A673 (cell line): ENCODE data around the gene SNRPA1. TPM values are rescaled to one million over a fixed set of nuclear protein-coding genes. Genes with fewer than 3 reads are reported as not detected.
"Not testable (repeated sequence)": the region's sequence is repeated elsewhere in the genome, so short reads cannot be mapped to it uniquely, and the experiment has no call there.

ENCODE experiments used
- BruUV-seq: library from RNA; stranded (reverse); fragments of 400-500 nt; replicated peaks from 2 replicates; lab custom pipeline; 2021; lab: Mats Ljungman, UMichigan
- CTCF ChIA-PET: fragments of 300-600 bp; sonication (Branson Sonifier 250); formaldehyde crosslinking; loops from one replicate; lab custom pipeline; 2022; ENCODE audit warnings: antibody characterized with exemption; lab: Charles Lee
- POLR2A ChIA-PET: fragments of 300-600 bp; sonication (Branson Sonifier 250); formaldehyde crosslinking; loops from one replicate; lab custom pipeline; 2022; ENCODE audit warnings: antibody characterized with exemption; ENCODE audit not compliant: low non-redundant PET; lab: Charles Lee
- DNase-seq: peaks from one replicate; pipeline ENCODE4 v3.0.0-alpha.2; 2015; ENCODE audit warnings: low spot score
- H3K27ac ChIP-seq: fragments of 200-600 bp; sonication (generic); 2 replicates; pipeline ENCODE4 v1.5.1; 2016; ENCODE audit warnings: mixed run types, low read depth, mild to moderate bottlenecking, mixed read lengths, antibody characterized with exemption, low read length; ENCODE audit not compliant: poor library complexity, severe bottlenecking
- H3K27me3 ChIP-seq: fragments of 200-600 bp; sonication (generic); replicated peaks from 2 replicates; pipeline ENCODE4 v1.6.1; 2017; ENCODE audit warnings: mixed run types, low read depth, mild to moderate bottlenecking, mixed read lengths, antibody characterized with exemption, low read length; ENCODE audit not compliant: insufficient read depth, poor library complexity
- H3K36me3 ChIP-seq: fragments of 200-600 bp; sonication (generic); 2 replicates; pipeline ENCODE4 v1.6.1; 2016; ENCODE audit warnings: mixed run types, mild to moderate bottlenecking, mixed read lengths, antibody characterized with exemption, low read length; ENCODE audit not compliant: insufficient read depth, poor library complexity, severe bottlenecking
- H3K4me1 ChIP-seq: fragments of 200-600 bp; sonication (generic); 2 replicates; pipeline ENCODE4 v1.6.1; 2017; ENCODE audit warnings: mixed run types, mild to moderate bottlenecking, mixed read lengths, antibody characterized with exemption, low read length; ENCODE audit not compliant: insufficient read depth, poor library complexity, severe bottlenecking
- H3K4me3 ChIP-seq: fragments of 200-600 bp; sonication (generic); 2 replicates; pipeline ENCODE4 v1.5.1; 2016; ENCODE audit warnings: low read depth, mixed run types, mild to moderate bottlenecking, mixed read lengths, low read length; ENCODE audit not compliant: poor library complexity, severe bottlenecking
- H3K9me3 ChIP-seq: fragments of 200-600 bp; sonication (generic); 2 replicates; pipeline ENCODE4 v1.6.1; 2016; ENCODE audit warnings: mixed run types, low read depth, mild to moderate bottlenecking, mixed read lengths, antibody characterized with exemption, low read length; ENCODE audit not compliant: poor library complexity, severe bottlenecking
- EZH2 ChIP-seq: fragments of 200-600 bp; sonication (generic); IDR thresholded peaks from 2 replicates; pipeline ENCODE4 v1.6.1; 2017; ENCODE audit warnings: borderline replicate concordance, low read depth, mild to moderate bottlenecking, mixed read lengths, antibody characterized with exemption, low read length; ENCODE audit not compliant: poor library complexity, severe bottlenecking
- intact Hi-C: fragments of 100-400 bp; cut with micrococcal nuclease; formaldehyde crosslinking; loops from one replicate; pipeline ENCODE4 v1.10.0; 2022; ENCODE audit not compliant: unreplicated experiment
- total RNA-seq: library from RNA; stranded (reverse); gene quantifications from 2 replicates; pipeline ENCODE4 v1.2.3, GENCODE V29; 2021
- TF ChIP-seq, protein P1 (sequence below): fragments of 300-800, 200-600 bp; sonication (generic); conservative IDR thresholded peaks from 2 replicates; pipeline ENCODE4 v1.5.1; 2017; ENCODE audit warnings: low read depth, mild to moderate bottlenecking, antibody characterized with exemption, low read length, moderate library complexity, mixed read lengths

Gene SNRPA1
- total RNA-seq, 1 experiment from 2014 or later, result 206 TPM

DNA sequence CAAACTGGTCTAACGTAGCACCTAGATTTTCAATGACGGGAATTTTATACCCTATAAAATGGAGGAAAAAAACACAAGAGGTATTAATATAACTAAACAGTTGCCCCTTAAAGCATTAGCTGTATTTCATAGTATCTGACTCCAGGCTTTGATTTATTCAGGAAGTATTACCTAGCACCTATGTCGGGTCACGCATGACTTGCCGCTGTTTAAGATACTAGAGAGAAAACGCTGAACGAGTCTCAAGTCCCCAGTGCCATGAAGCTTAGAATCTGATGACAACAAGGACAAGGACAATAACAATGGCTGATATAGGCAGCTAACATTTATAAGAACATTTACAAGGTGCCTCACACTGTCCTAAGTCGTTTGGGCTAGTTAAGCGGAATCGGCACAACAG lies 1.9 kb downstream of the SNRPA1 start:
- ChIA-PET POLR2A (no interaction called here), CTCF (no interaction called here)
- TF ChIP-seq EZH2, result no peak
- TF ChIP-seq, protein P1, sequence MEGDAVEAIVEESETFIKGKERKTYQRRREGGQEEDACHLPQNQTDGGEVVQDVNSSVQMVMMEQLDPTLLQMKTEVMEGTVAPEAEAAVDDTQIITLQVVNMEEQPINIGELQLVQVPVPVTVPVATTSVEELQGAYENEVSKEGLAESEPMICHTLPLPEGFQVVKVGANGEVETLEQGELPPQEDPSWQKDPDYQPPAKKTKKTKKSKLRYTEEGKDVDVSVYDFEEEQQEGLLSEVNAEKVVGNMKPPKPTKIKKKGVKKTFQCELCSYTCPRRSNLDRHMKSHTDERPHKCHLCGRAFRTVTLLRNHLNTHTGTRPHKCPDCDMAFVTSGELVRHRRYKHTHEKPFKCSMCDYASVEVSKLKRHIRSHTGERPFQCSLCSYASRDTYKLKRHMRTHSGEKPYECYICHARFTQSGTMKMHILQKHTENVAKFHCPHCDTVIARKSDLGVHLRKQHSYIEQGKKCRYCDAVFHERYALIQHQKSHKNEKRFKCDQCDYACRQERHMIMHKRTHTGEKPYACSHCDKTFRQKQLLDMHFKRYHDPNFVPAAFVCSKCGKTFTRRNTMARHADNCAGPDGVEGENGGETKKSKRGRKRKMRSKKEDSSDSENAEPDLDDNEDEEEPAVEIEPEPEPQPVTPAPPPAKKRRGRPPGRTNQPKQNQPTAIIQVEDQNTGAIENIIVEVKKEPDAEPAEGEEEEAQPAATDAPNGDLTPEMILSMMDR, result no peak
- intact Hi-C loops, result no loop called here
- Histone ChIP-seq H3K27me3 (no peaks in the 10 kb centered on the region), H3K4me3 (peak overlapping the region; percentile 81), H3K4me1 (peaks cover 12% of the 10 kb centered on the region), H3K36me3 (peaks cover 36% of the 10 kb centered on the region), H3K27ac (peak overlapping the region; percentile 94), H3K9me3 (no peaks in the 10 kb centered on the region)
- no peak for DNase-seq
- TSS peak; percentile 35 for BruUV-seq

DNA sequence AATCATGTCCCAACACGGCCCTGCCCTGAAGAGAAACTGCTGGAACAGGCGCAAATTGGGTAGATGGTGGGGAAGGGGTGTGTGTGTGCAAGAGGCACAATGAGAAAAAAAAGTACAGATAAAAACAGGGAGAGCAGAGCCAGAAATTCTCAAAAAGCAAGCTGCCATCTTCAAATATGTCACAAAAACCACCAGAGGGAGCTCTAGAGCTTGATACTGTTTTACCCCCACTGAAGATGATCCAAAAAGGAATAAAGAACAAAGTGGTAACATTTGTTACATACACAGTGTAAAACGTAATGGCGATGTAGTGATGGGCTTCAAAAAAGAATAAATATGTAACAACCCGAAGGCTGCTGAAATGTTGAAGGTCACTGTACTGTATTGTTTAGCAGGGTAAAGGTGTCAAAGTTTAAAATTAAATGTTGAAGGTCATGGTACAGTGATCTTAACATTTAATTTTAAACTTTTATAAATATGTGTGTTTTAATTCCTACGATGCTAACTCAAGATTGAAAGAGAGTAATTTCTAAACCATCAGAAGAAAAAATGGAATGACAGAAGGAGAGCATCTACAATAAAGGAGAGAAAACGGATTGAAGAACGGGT lies 6.0 kb downstream of the SNRPA1 start:
- H3K4me1 ChIP-seq, result peaks cover 10% of the 10 kb centered on the region
- DNase-seq, result peak; percentile 73
- H3K9me3 ChIP-seq, result no peaks in the 10 kb centered on the region
- H3K27me3 ChIP-seq, result no peaks in the 10 kb centered on the region
- H3K4me3 ChIP-seq, result no peak overlapping the region
- ChIA-PET CTCF (interaction anchor here (0.6 kb wide), 2 partner anchors 353 to 439 kb away, joined by 3 to 17 read pairs; no protein-coding TSS in a partner anchor), POLR2A (no interaction called here)
- TF ChIP-seq, protein P1, result peak; percentile 73
- TF ChIP-seq EZH2, result no peak
- BruUV-seq, result no TSS peak
- no peak overlapping the region for H3K27ac ChIP-seq
- H3K36me3 ChIP-seq, result peaks cover 76% of the 10 kb centered on the region
- intact Hi-C loops, result no loop called here

DNA sequence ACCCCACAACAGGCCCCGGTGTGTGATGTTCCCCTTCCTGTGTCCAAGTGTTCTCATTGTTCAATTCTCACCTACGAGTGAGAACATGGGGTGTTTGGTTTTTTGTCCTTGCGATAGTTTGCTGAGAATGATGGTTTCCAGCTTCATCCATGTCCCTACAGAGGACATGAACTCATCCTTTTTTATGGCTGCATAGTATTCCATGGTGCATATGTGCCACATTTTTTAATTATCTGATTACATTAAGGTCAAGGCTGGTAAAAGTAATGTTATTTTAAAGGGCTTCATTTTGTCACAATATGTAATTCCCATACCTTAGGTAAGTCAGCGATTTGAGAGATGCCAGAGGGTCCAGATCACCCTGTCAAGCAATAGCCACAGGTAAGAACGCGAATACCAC lies 7.7 kb downstream of the SNRPA1 start:
- peaks cover 91% of the 10 kb centered on the region for H3K36me3 ChIP-seq
- H3K27me3 ChIP-seq, BruUV-seq, POLR2A ChIA-PET, H3K9me3 ChIP-seq, DNase-seq, H3K27ac ChIP-seq, H3K4me3 ChIP-seq, CTCF ChIA-PET, H3K4me1 ChIP-seq, intact Hi-C loops: not testable (repeated sequence)
